ENCODE results near the gene EYA3.

EYA3 gene

GRCh38 chr1:28099050-28099769, 10.8 kb upstream of the EYA3 start:
- TF ChIP-seq CTCF (IDR thresholded peaks at IDR 0.05; ENCODE audit: low read depth, low read length), result no peak
- H3K4me3 ChIP-seq (ENCODE audit: low read depth, low read length), result no peak overlapping the region

GRCh38 chr1:28097100-28097472, 8.7 kb upstream of the EYA3 start:
- no peak for TF ChIP-seq CTCF (IDR thresholded peaks at IDR 0.05; ENCODE audit: low read depth, low read length)
- H3K4me3 ChIP-seq (ENCODE audit: low read depth, low read length), result no peak overlapping the region

- TF ChIP-seq CTCF (IDR thresholded peaks at IDR 0.05; ENCODE audit: low read depth, low read length), result no peak
- H3K4me3 ChIP-seq (ENCODE audit: low read depth, low read length), result no peak overlapping the region
Measured at GRCh38 chr1:28096210-28097099, 8.0 kb upstream of the EYA3 start.

GRCh38 chr1:28091043-28091781, 2.8 kb upstream of the EYA3 start:
- no peak overlapping the region for H3K4me3 ChIP-seq (ENCODE audit: low read depth, low read length)
- TF ChIP-seq CTCF (IDR thresholded peaks at IDR 0.05; ENCODE audit: low read depth, low read length), result peak; percentile 84

GRCh38 chr1:28087614-28088167, 719 bp downstream of the EYA3 start:
- TF ChIP-seq CTCF (IDR thresholded peaks at IDR 0.05; ENCODE audit: low read depth, low read length), result 0 out of 2 replicates have a peak, but pooled peaks have one; percentile 4
- H3K4me3 ChIP-seq (ENCODE audit: low read depth, low read length), result peak overlapping the region; percentile 85

- no peak for TF ChIP-seq CTCF (IDR thresholded peaks at IDR 0.05; ENCODE audit: low read depth, low read length)
Measured at GRCh38 chr1:28086651-28087050, 1.8 kb downstream of the EYA3 start.

More at GRCh38 chr1:28086651-28087050, 1.8 kb downstream of the EYA3 start:
- H3K4me3 ChIP-seq (ENCODE audit: low read depth, low read length), result no peak overlapping the region; the same call in 1 of the 2 replicates

Data from WI38 (cell line).